Cardiac muscle cell (in vitro differentiated cells and primary cell): ENCODE measurements around the gene SRSF3. TPM values are rescaled to one million over a fixed set of nuclear protein-coding genes. Genes with fewer than 3 reads are reported as not detected.

Experiments
- DNase-seq, 2 donors: peaks; one replicate each; pipeline versions ENCODE4 v3.0.0 to v3.0.0-alpha.2; 2010 to 2017; ENCODE audit warnings: low read depth in 1 of 2, low spot score in 1 of 2
- H3K27ac ChIP-seq: fragments of 200-600 bp; sonication (generic); 2 replicates; pipeline ENCODE4 v1.5.1; 2016
- H3K27me3 ChIP-seq: fragments of 200-600 bp; sonication (generic); 2 replicates; pipeline ENCODE4 v1.6.0; 2016; ENCODE audit warnings: control low read depth
- H3K36me3 ChIP-seq: fragments of 200-600 bp; sonication (generic); 2 replicates; pipeline ENCODE4 v1.5.1; 2016; ENCODE audit warnings: control low read depth
- H3K4me1 ChIP-seq: fragments of 200-600 bp; sonication (generic); 2 replicates; pipeline ENCODE4 v1.8.1; 2017; ENCODE audit warnings: low read depth, mild to moderate bottlenecking, mixed run types
- H3K4me3 ChIP-seq: fragments of 200-600 bp; sonication (generic); 2 replicates; pipeline ENCODE4 v1.5.1; 2016; ENCODE audit warnings: mild to moderate bottlenecking
- H3K9me3 ChIP-seq: fragments of 200-600 bp; sonication (generic); 2 replicates; pipeline ENCODE4 v1.5.1; 2017; ENCODE audit warnings: low read depth, mild to moderate bottlenecking, control low read depth
- CTCF ChIP-seq: IDR thresholded peaks from 2 replicates; pipeline ENCODE4 v1.5.1; 2012; ENCODE audit warnings: low read depth, mild to moderate bottlenecking, low read length
- polyA plus RNA-seq: library from polyadenylated mRNA; unstranded; fragments of >200 nt; fragmentation: Nextera tagmentation; extraction: Ambion mirVana; gene quantifications from 2 replicates; pipeline ENCODE4 v1.2.1, GENCODE V29; 2016
- total RNA-seq: library from RNA; depleted of rRNA; stranded (reverse); fragments of >200 nt; gene quantifications from 2 replicates; pipeline ENCODE4 v1.2.3, GENCODE V29; 2016

The SRSF3 gene
- total and polyA plus RNA-seq, 2 experiments from 2014 or later, result 122 to 184 TPM

GRCh38 chr6:36633370-36633769 lies 39.2 kb downstream of the SRSF3 start:
- H3K9me3 ChIP-seq, result no peaks in the 10 kb centered on the region
- no peak for TF ChIP-seq CTCF

GRCh38 chr6:36633915-36634314 lies 39.8 kb downstream of the SRSF3 start:
- Histone ChIP-seq H3K27ac (peak overlapping the region; percentile 34), H3K9me3 (no peaks in the 10 kb centered on the region), H3K36me3 (no peaks in the 10 kb centered on the region), H3K4me1 (peaks cover 31% of the 10 kb centered on the region), H3K4me3 (no peak overlapping the region), H3K27me3 (no peaks in the 10 kb centered on the region)
- peak in 1 of 2 donors; percentile 98 for DNase-seq
- TF ChIP-seq CTCF, result no peak

More at GRCh38 chr6:36633370-36633769, 39.2 kb downstream of the SRSF3 start:
- H3K4me3 ChIP-seq, result no peak overlapping the region
- H3K27me3 ChIP-seq, result no peaks in the 10 kb centered on the region
- H3K27ac ChIP-seq, result peak overlapping the region; percentile 63
- no peak for DNase-seq
- peaks cover 31% of the 10 kb centered on the region for H3K4me1 ChIP-seq
- no peaks in the 10 kb centered on the region for H3K36me3 ChIP-seq

- H3K36me3 ChIP-seq, result no peaks in the 10 kb centered on the region
- peaks cover 31% of the 10 kb centered on the region for H3K4me1 ChIP-seq
- DNase-seq, result peak in 1 of 2 donors; percentile 73
- no peaks in the 10 kb centered on the region for H3K9me3 ChIP-seq
- no peak for TF ChIP-seq CTCF
- no peak overlapping the region for H3K4me3 ChIP-seq
- H3K27ac ChIP-seq, result peak overlapping the region; percentile 34
- H3K27me3 ChIP-seq, result no peaks in the 10 kb centered on the region
Observed at GRCh38 chr6:36634317-36635108, 40.4 kb downstream of the SRSF3 start.

GRCh38 chr6:36636283-36636682 lies 42.1 kb downstream of the SRSF3 start:
- Histone ChIP-seq H3K27ac (no peak overlapping the region), H3K36me3 (no peaks in the 10 kb centered on the region), H3K4me1 (peaks cover 28% of the 10 kb centered on the region), H3K27me3 (no peaks in the 10 kb centered on the region), H3K9me3 (no peaks in the 10 kb centered on the region), H3K4me3 (no peak overlapping the region)
- DNase-seq, result peak in 1 of 2 donors; percentile 70
- no peak for TF ChIP-seq CTCF

GRCh38 chr6:36636687-36637418 lies 42.7 kb downstream of the SRSF3 start:
- TF ChIP-seq CTCF, result no peak

More at GRCh38 chr6:36636687-36637418, 42.7 kb downstream of the SRSF3 start:
- Histone ChIP-seq H3K27ac (no peak overlapping the region), H3K36me3 (no peaks in the 10 kb centered on the region), H3K4me1 (peaks cover 23% of the 10 kb centered on the region), H3K27me3 (no peaks in the 10 kb centered on the region), H3K9me3 (no peaks in the 10 kb centered on the region), H3K4me3 (no peak overlapping the region)
- DNase-seq, result no peak
